ENCODE data around the gene SLC26A8.
"Not testable (repeated sequence)": the region's sequence is repeated elsewhere in the genome, so short reads cannot be mapped to it uniquely, and the experiment has no call there.

The SLC26A8 gene

DNA sequence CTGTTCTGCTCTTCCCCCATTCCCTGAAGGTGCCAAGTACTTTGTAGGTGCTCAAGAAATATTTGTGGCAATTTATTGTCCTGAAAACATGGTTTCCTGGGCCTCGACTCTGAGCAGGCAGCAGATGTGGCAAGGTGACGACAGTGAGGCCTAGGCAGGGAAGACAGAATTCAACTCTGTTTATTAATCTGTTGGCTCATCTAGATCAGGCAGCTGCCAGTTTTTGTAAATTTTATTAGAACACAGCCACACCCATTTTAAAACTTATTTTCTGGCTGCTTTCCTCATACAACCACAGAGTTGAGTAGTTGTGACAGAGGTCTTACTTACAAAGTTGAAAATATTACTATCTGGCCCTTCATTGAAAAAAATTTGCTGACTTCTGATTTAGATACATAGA is 27.7 kb upstream of the SLC26A8 start:
- no peak for DNase-seq (ENCODE audit: low read depth in 4 of 4, low spot score in 1 of 4)

- DNase-seq (ENCODE audit: low read depth in 4 of 4, low spot score in 1 of 4), result no peak
Measured at GRCh38 chr6:36050947-36051710, 26.7 kb upstream of the SLC26A8 start.

- no peak for DNase-seq (ENCODE audit: low read depth in 4 of 4, low spot score in 1 of 4)
Measured at GRCh38 chr6:36050305-36050704, 25.9 kb upstream of the SLC26A8 start.

DNA sequence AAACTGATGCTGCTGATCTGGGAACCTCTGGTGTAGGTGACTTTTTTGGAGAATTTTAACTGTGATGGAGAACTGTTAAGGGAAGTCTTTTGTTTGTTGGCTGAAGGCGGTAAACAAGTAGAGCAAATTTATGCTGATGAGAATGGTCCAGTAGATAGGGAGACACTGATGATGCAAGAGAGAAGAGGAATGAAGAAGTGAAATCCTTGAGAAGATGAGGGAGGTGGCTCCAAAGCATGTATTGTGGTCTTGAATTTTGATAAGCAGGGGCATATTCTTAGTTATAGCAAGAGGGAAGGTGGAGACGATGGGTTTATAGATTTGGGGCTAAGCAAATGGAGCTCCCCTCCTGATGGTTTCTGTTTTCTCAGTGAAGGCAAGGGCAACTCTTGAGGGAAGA is 25.1 kb upstream of the SLC26A8 start:
- no peak for DNase-seq (ENCODE audit: low read depth in 4 of 4, low spot score in 1 of 4)

- no peak for DNase-seq (ENCODE audit: low read depth in 4 of 4, low spot score in 1 of 4)
Measured at GRCh38 chr6:36042618-36043260, 18.3 kb upstream of the SLC26A8 start.

- DNase-seq (ENCODE audit: low read depth in 4 of 4, low spot score in 1 of 4), result no peak
Measured at GRCh38 chr6:36040958-36041357, 16.5 kb upstream of the SLC26A8 start.

- DNase-seq (ENCODE audit: low read depth in 4 of 4, low spot score in 1 of 4), result no peak
Measured at GRCh38 chr6:36039112-36039511, 14.7 kb upstream of the SLC26A8 start.

- no peak for DNase-seq (ENCODE audit: low read depth in 4 of 4, low spot score in 1 of 4)
Measured at GRCh38 chr6:36038120-36038876, 13.9 kb upstream of the SLC26A8 start.

DNA sequence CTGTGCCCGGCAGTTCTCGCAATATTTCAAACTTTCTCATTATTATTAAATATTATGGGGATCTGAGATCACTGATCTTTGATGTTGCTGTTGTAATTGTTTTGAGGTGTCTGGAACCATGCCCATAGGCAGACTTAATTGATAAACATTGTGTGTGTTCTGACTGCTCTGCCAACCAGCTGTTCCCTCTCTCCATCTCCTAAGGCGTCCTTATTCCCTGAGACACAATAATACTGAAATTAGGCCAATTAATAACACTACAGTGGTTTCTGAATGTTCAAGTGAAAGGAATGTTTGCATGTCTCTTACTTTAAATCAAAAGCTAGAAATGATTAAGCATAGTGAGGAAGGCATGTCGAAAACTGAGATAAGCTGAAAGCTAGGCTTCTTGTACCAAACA is 10.8 kb upstream of the SLC26A8 start:
- DNase-seq (ENCODE audit: low read depth in 4 of 4, low spot score in 1 of 4), result no peak

GRCh38 chr6:36034441-36034840 is 10.0 kb upstream of the SLC26A8 start:
- no peak for DNase-seq (ENCODE audit: low read depth in 4 of 4, low spot score in 1 of 4)

DNA sequence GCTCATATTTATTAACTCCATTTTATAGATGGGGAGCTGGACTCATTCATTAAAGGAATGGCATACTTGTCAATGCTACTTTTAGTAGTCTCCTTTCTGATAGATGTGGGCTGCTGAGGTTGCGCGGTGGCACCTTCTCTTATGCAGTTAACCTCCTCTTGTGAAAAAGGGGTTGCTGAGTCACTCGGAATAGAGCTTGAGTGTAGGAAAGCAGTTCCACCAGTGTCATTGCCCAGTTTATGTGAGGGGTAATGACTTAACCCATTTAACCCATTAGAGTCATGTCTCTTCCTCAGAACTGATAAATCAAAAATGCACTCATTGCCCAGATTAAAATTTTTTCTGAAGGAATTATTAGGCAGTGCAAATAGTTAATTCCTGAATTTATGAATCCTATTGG is 9.5 kb upstream of the SLC26A8 start:
- peak in 3 of 4 experiments; percentile 10 to 25 (median 13) for DNase-seq (ENCODE audit: low read depth in 4 of 4, low spot score in 1 of 4)

DNA sequence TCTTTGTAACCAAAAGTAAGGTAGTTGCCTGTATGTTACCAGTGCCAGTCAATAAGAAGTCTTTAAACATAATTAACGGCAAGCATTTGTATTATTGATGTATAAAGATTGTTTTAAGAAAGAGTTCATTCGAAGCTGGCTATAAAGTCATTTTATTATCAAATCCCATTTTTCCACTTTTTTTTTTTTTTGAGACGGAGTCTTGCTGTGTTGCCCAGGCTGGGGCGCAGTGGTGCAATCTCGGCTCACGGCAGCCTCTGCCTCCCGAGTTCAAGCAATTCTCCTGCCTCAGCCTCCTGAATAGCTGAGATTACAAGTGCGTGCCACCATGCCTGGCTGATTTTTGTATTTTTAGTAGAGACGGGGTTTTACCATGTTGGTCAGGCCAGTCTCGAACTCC is 8.7 kb upstream of the SLC26A8 start:
- DNase-seq (ENCODE audit: low read depth in 4 of 4, low spot score in 1 of 4), result not testable (repeated sequence)

DNA sequence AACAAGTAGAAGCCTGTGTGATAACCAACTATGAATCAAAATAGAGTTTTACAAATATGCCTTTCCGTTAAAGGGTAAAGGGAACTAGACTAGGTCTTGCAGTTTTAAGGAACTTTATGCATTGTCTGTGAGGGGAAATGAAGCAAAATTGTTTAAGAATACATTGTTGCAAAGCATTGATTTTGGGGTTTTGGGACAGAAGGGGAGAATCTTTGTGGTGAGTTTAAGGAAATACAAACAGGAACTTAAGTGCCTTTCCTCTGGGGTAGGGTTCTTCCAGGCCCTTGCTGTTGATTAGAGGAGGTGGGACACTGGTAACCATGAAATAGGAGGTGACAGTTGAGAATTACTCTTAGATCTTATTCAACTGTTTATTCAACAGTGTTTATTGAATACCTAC is 7.8 kb upstream of the SLC26A8 start:
- no peak for DNase-seq (ENCODE audit: low read depth in 4 of 4, low spot score in 1 of 4)

DNA sequence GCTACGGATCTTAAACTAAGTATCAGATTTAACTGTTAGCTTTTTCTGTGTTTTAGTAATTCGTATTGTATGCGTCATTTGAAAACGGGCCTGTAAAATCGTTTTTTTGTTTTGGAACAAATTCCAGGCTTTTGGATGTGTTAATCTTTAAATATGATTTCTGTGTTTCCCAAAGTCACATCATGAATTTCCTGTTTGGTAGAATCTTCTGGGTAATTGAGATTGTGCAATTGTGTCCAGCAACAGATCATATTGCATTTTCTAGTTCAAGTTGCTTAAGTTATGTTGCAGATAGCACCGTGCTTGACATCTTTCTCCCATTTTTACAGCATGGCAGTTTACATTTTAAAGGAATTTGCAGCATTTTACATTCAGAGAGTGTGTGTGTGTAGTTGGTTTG is 5.0 kb upstream of the SLC26A8 start:
- DNase-seq (ENCODE audit: low read depth in 4 of 4, low spot score in 1 of 4), result no peak

- DNase-seq (ENCODE audit: low read depth in 4 of 4, low spot score in 1 of 4), result peak; percentile 43 to 70 (median 56)
Measured at GRCh38 chr6:36028877-36029324, 4.5 kb upstream of the SLC26A8 start.

GRCh38 chr6:36028088-36028876 is 3.8 kb upstream of the SLC26A8 start:
- DNase-seq (ENCODE audit: low read depth in 4 of 4, low spot score in 1 of 4), result peak in 3 of 4 experiments; percentile 12 to 30 (median 20)

GRCh38 chr6:36027501-36028087 is 3.2 kb upstream of the SLC26A8 start, which contains the start of gene MAPK14:
MAPK14 (plus strand) TSS chr6:36027808; CDS start chr6:36028158, 350 bp downstream.
- DNase-seq (ENCODE audit: low read depth in 4 of 4, low spot score in 1 of 4), result peak; percentile 90 to 97 (median 96)

DNA sequence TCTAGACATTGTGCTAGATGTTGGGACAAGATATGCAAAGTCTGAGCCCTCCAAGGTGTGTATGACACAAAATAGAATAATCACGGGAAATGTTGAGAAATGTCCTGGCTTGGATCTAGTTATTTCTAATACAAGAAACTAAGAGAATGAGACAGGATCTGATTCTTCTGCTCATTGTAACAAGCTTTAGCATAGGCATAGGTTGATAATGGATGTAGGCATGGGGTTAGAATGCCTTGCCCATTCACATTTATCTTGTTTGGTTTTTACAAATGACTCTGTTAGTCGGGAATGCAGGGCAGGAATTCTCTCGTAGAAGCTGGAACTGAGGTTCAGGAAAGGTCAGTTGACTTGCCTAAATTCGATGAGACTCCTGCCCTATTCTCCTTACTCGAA is 1.5 kb upstream of the SLC26A8 start:
- no peak for DNase-seq (ENCODE audit: low read depth in 4 of 4, low spot score in 1 of 4)

- DNase-seq (ENCODE audit: low read depth in 4 of 4, low spot score in 1 of 4), result no peak
Measured at GRCh38 chr6:36025260-36025931, 955 bp upstream of the SLC26A8 start.

GRCh38 chr6:36020154-36020553 is 4.3 kb downstream of the SLC26A8 start:
- no peak for DNase-seq (ENCODE audit: low read depth in 4 of 4, low spot score in 1 of 4)

All from stimulated activated CD4-positive, alpha-beta T cell treated with anti-CD3 and anti-CD28 coated beads, Interleukin-1b, Interleukin-23, amount 100 ng/mL, for 24 hours (primary cell).